Spleen (tissue), 11 donors: ENCODE data around the gene CAMTA1. TPM values are rescaled to one million over a fixed set of nuclear protein-coding genes. Genes with fewer than 3 reads are reported as not detected.
"Not testable (repeated sequence)": the region's sequence is repeated elsewhere in the genome, so short reads cannot be mapped to it uniquely, and the experiment has no call there.

Experiments
- DNase-seq: peaks from one replicate; pipeline ENCODE4 v3.0.0-alpha.2; 2020
- H3K27ac ChIP-seq, 8 donors: fragments of 200-600 bp; sonication (generic) in 7 of 8; 1 replicate in 4 of 8; 2 replicates in 4 of 8; pipeline versions ENCODE4 v1.5.0 to v1.8.0; 2016 to 2021; ENCODE audit warnings: inconsistent platforms in 4 of 8, mild to moderate bottlenecking in 4 of 8, moderate library complexity in 1 of 8
- H3K27me3 ChIP-seq, 7 donors: fragments of 200-600 bp; sonication (generic) in 6 of 7; replicated peaks in 1 of 7; 1 replicate in 4 of 7; 2 replicates in 3 of 7; pipeline versions ENCODE4 v1.5.0 to v1.8.0; 2016 to 2021; ENCODE audit warnings: inconsistent platforms in 3 of 7, mild to moderate bottlenecking in 1 of 7
- H3K36me3 ChIP-seq, 6 donors: fragments of 200-600 bp; sonication (generic) in 5 of 6; 1 replicate in 4 of 6; 2 replicates in 2 of 6; pipeline versions ENCODE4 v1.5.0 to v1.8.0; 2016 to 2021; ENCODE audit warnings: inconsistent platforms in 2 of 6
- H3K4me1 ChIP-seq, 6 donors: fragments of 200-600 bp; sonication (generic) in 5 of 6; 1 replicate in 3 of 6; 2 replicates in 3 of 6; pipeline versions ENCODE4 v1.5.0 to v1.8.0; 2016 to 2021; ENCODE audit warnings: inconsistent platforms in 3 of 6
- H3K4me3 ChIP-seq, 8 donors: fragments of 200-600 bp; sonication (generic) in 7 of 8; 1 replicate in 4 of 8; 2 replicates in 4 of 8; pipeline versions ENCODE4 v1.5.0 to v1.8.0; 2016 to 2021; ENCODE audit warnings: inconsistent platforms in 4 of 8, mild to moderate bottlenecking in 4 of 8, moderate library complexity in 2 of 8
- H3K9me3 ChIP-seq, 8 donors: fragments of 200-600 bp; sonication (generic) in 7 of 8; 1 replicate in 4 of 8; 2 replicates in 4 of 8; pipeline versions ENCODE4 v1.5.0 to v1.8.0; 2016 to 2021; ENCODE audit warnings: inconsistent platforms in 4 of 8
- CTCF ChIP-seq, 11 experiments: fragments of 200-600 bp in 7 of 11; fragments of 450-650 bp in 4 of 11; sonication (generic) in 4 of 11; IDR thresholded peaks in 8 of 11; conservative IDR thresholded peaks in 3 of 11; 1 replicate in 7 of 11; 2 replicates in 4 of 11; pipeline versions ENCODE4 v1.4.0 to v1.8.0; 2016 to 2021; ENCODE audit warnings: antibody characterized with exemption in 11 of 11, inconsistent platforms in 4 of 11, mild to moderate bottlenecking in 1 of 11
- POLR2A ChIP-seq, 3 donors: fragments of 450-650 bp; IDR thresholded peaks; one replicate each; pipeline ENCODE4 v1.5.1; 2017; ENCODE audit warnings: antibody characterized with exemption in 3 of 3, mild to moderate bottlenecking in 1 of 3
- POLR2AphosphoS5 ChIP-seq, 3 donors: sonication (generic); formaldehyde crosslinking; IDR thresholded peaks; one replicate each; pipeline ENCODE4 v1.5.1; 2017; ENCODE audit warnings: antibody characterized with exemption in 3 of 3
- WGBS, 5 donors: extraction: QIAGEN DNeasy Blood & Tissue Kit in 3 of 5; methylation state at CpG; one replicate each; pipeline versions ENCODE4 v1.1.5 to v1.1.7; 2013 to 2018; 5-methylcytosine and 5-hydroxymethylcytosine counted together
- intact Hi-C: fragments of 100-400 bp; cut with DNase I; formaldehyde crosslinking; loops from one replicate; pipeline ENCODE4 v1.15.0; 2023; ENCODE audit warnings: low total_unique reads
- polyA plus RNA-seq, 3 donors: library from polyadenylated mRNA; stranded (reverse); fragments of 200-250 nt; gene quantifications; one replicate each; pipeline ENCODE4 v1.2.1, GENCODE V29; 2013
- total RNA-seq, 7 donors: library from RNA; depleted of rRNA in 3 of 7; stranded (reverse); fragments of >200 nt in 3 of 7; fragmentation: NEBNext Ultra II Directional in 4 of 7; extraction: Animal tissue kit (Norgen Biotek cat#: 25700) in 4 of 7; gene quantifications; one replicate each; pipeline versions ENCODE4 v1.1.0 to v1.2.1, GENCODE V29; 2016 to 2021
- donor health status: healthy with polysubstance abuse.
- donor health status: DM: no; HTN: no; CAD: no; lungs with moderate emphysema.
- donor health status: DM: no; HTN: no; CAD: no.
- donor health status: Bipolar disorder and iron deficiency.
- donor health status: healthy.
- donor health status: DM: no; HTN: no; CAD: no.
- donor health status: DM: yes; HTN: yes; CAD: no.

Gene CAMTA1
- total and polyA plus RNA-seq, 10 donors: 53.0 to 106 (median 77.3) TPM

- no peak for TF ChIP-seq CTCF (IDR thresholded peaks at IDR 0.05 in 8 of 11, conservative IDR thresholded peaks at IDR 0.05 in 3 of 11)
- 81 to 89% (median 86%) methylated on average over 9 to 10 of the region's 10 CpGs for WGBS, 5 donors
- Histone ChIP-seq H3K4me3 (no peak overlapping the region), H3K9me3 (no peaks in the 10 kb centered on the region), H3K4me1 (peaks cover 0 to 13% (median 3%) of the 10 kb centered on the region in 6 donors), H3K36me3 (no peaks in the 10 kb centered on the region), H3K27me3 (peaks cover 0 to 38% (median 0%) of the 10 kb centered on the region in 7 donors), H3K27ac (no peak overlapping the region)
- intact Hi-C loops: no loop called here
- DNase-seq: no peak
Measured at GRCh38 chr1:7153464-7153863, 368.2 kb downstream of the CAMTA1 start.

GRCh38 chr1:7159116-7159781 is 374.0 kb downstream of the CAMTA1 start:
- no peak for DNase-seq
- TF ChIP-seq POLR2A (IDR thresholded peaks at IDR 0.05): no peak
- no peak for TF ChIP-seq POLR2AphosphoS5 (IDR thresholded peaks at IDR 0.05)
- no peak for TF ChIP-seq CTCF (IDR thresholded peaks at IDR 0.05 in 8 of 11, conservative IDR thresholded peaks at IDR 0.05 in 3 of 11)
- Histone ChIP-seq H3K9me3 (peaks cover 0 to 5% (median 0%) of the 10 kb centered on the region in 8 donors), H3K27me3 (no peaks in the 10 kb centered on the region), H3K4me1 (no peaks in the 10 kb centered on the region), H3K36me3 (no peaks in the 10 kb centered on the region), H3K4me3 (no peak overlapping the region), H3K27ac (no peak overlapping the region)
- intact Hi-C loops: no loop called here
- WGBS, 5 donors: 63 to 83% (median 66%) methylated on average over 6 of the region's 6 CpGs

- H3K36me3 ChIP-seq, H3K4me1 ChIP-seq, H3K27ac ChIP-seq, H3K4me3 ChIP-seq, H3K9me3 ChIP-seq, DNase-seq, intact Hi-C loops: not testable (repeated sequence)
- 80 to 94% (median 86%) methylated on average over 2 of the region's 2 CpGs for WGBS, 5 donors
- peaks cover 0 to 21% (median 0%) of the 10 kb centered on the region in 7 donors for H3K27me3 ChIP-seq
Measured at GRCh38 chr1:7168554-7168953, 383.3 kb downstream of the CAMTA1 start.

- H3K4me3 ChIP-seq: no peak overlapping the region
- intact Hi-C loops: no loop called here
- no peaks in the 10 kb centered on the region for H3K36me3 ChIP-seq
- H3K4me1 ChIP-seq: no peaks in the 10 kb centered on the region
- no peak overlapping the region for H3K27ac ChIP-seq
- H3K9me3 ChIP-seq: no peaks in the 10 kb centered on the region
- DNase-seq: no peak
- H3K27me3 ChIP-seq: peaks cover 0 to 35% (median 0%) of the 10 kb centered on the region in 7 donors
- TF ChIP-seq CTCF (IDR thresholded peaks at IDR 0.05 in 8 of 11, conservative IDR thresholded peaks at IDR 0.05 in 3 of 11) (no peak), POLR2AphosphoS5 (IDR thresholded peaks at IDR 0.05) (no peak), POLR2A (IDR thresholded peaks at IDR 0.05) (no peak)
- WGBS, 5 donors: 70 to 87% (median 78%) methylated on average over 1 of the region's 1 CpG
Measured at GRCh38 chr1:7171168-7171567, 385.9 kb downstream of the CAMTA1 start.
